T-cell (primary cell): Measurements from ENCODE around the gene ASPSCR1. TPM values are rescaled to one million over a fixed set of nuclear protein-coding genes. Genes with fewer than 3 reads are reported as not detected.

ENCODE experiments used
- ATAC-seq, 4 experiments: fragments of 200-7000 bp in 3 of 4; fragments of 150-1000 bp in 1 of 4; cut with Tn5 transposase; replicated peaks in 1 of 4; 1 replicate in 3 of 4; 2 replicates in 1 of 4; pipeline ENCODE4 v1.10.0; 2021; ENCODE audit warnings: moderate library complexity in 3 of 4, mild to moderate bottlenecking in 2 of 4, moderate number of reproducible peaks in 1 of 4
- CTCF ChIA-PET, 2 donors: fragments of 300-600 bp; sonication (Branson Sonifier 250); formaldehyde crosslinking; loops; one replicate each; lab custom pipeline; 2022; ENCODE audit warnings: antibody characterized with exemption in 2 of 2; lab: Charles Lee
- POLR2A ChIA-PET, 2 donors: fragments of 300-600 bp; sonication (Branson Sonifier 250); formaldehyde crosslinking; loops; one replicate each; lab custom pipeline; 2022; ENCODE audit warnings: antibody characterized with exemption in 2 of 2; lab: Charles Lee
- DNase-seq, 35 experiments: peaks; one replicate each; pipeline versions ENCODE4 v3.0.0 to v3.0.0-alpha.2; 2013 to 2023
- H3K27ac ChIP-seq: one replicate; pipeline ENCODE4 v1.5.1; 2013; ENCODE audit warnings: low read length
- H3K27me3 ChIP-seq, 2 experiments: replicated peaks in 1 of 2; 1 replicate in 1 of 2; 2 replicates in 1 of 2; pipeline versions ENCODE4 v1.6.1 to v1.7.0; 2013; ENCODE audit warnings: low read length in 1 of 2, mixed read lengths in 1 of 2; ENCODE audit not compliant: control insufficient read depth in 2 of 2, insufficient read depth in 2 of 2; ENCODE audit errors: extremely low read depth in 1 of 2
- H3K36me3 ChIP-seq, 2 donors: 1 replicate in 1 of 2; 2 replicates in 1 of 2; pipeline versions ENCODE4 v1.6.1 to v1.7.0; 2013; ENCODE audit warnings: low read length in 1 of 2; ENCODE audit not compliant: control insufficient read depth in 2 of 2, insufficient read depth in 1 of 2; ENCODE audit errors: extremely low read depth in 1 of 2
- H3K4me1 ChIP-seq, 2 experiments: 1 replicate in 1 of 2; 2 replicates in 1 of 2; pipeline versions ENCODE4 v1.6.1 to v1.7.0; 2013; ENCODE audit warnings: low read length in 2 of 2, mixed read lengths in 1 of 2; ENCODE audit not compliant: insufficient read depth in 2 of 2, control insufficient read depth in 1 of 2; ENCODE audit errors: extremely low read depth in 1 of 2
- H3K4me3 ChIP-seq, 2 donors: 1 replicate in 1 of 2; 2 replicates in 1 of 2; pipeline versions ENCODE4 v1.5.1 to v1.7.0; 2013; ENCODE audit warnings: mild to moderate bottlenecking in 2 of 2, low read length in 1 of 2, moderate library complexity in 1 of 2; ENCODE audit not compliant: control insufficient read depth in 1 of 2; ENCODE audit errors: extremely low read depth in 1 of 2
- H3K9me3 ChIP-seq: 2 replicates; pipeline ENCODE4 v1.7.0; 2013
- H3K27ac Mint-ChIP-seq, 2 donors: one replicate each; pipeline ENCODE4 v1.8.0; 2020 to 2021; ENCODE audit warnings: mild to moderate bottlenecking in 2 of 2, mixed read lengths in 2 of 2
- H3K27me3 Mint-ChIP-seq, 2 donors: one replicate each; pipeline ENCODE4 v1.8.0; 2021 to 2022; ENCODE audit warnings: mixed read lengths in 2 of 2
- H3K36me3 Mint-ChIP-seq: one replicate; pipeline ENCODE4 v1.8.0; 2021; ENCODE audit warnings: mixed read lengths
- H3K4me1 Mint-ChIP-seq, 3 donors: one replicate each; pipeline ENCODE4 v1.8.0; 2020 to 2022; ENCODE audit warnings: mixed read lengths in 3 of 3, mild to moderate bottlenecking in 1 of 3
- H3K4me3 Mint-ChIP-seq, 3 donors: one replicate each; pipeline ENCODE4 v1.8.0; 2020 to 2022; ENCODE audit warnings: mild to moderate bottlenecking in 3 of 3, mixed read lengths in 3 of 3, moderate library complexity in 3 of 3
- H3K9me3 Mint-ChIP-seq, 3 donors: one replicate each; pipeline ENCODE4 v1.8.0; 2020 to 2022; ENCODE audit warnings: mixed read lengths in 3 of 3
- WGBS: methylation state at CpG from one replicate; pipeline ENCODE4 v1.1.5; 2013; ENCODE audit warnings: missing lambda C conversion rate; ENCODE audit not compliant: insufficient coverage; 5-methylcytosine and 5-hydroxymethylcytosine counted together
- total RNA-seq, 35 experiments: library from RNA in 6 of 35; stranded (reverse) in 6 of 35; fragments of 120-200 nt in 1 of 35; gene quantifications; one replicate each; pipeline versions ENCODE4 v1.2.1 to v1.2.4 and lab custom pipeline; 2013 to 2026

The ASPSCR1 gene
- total RNA-seq, 5 donors from 2014 or later (not counting 1 experiment from before 2014, with no cell fraction given) = 34.6 to 49.7 (median 44.9) TPM

GRCh38 chr17:82003411-82004381 lies 26.3 kb downstream of the ASPSCR1 start:
- H3K4me1 Mint-ChIP-seq = no peaks in the 10 kb centered on the region
- CTCF ChIA-PET = no interaction called here
- no peak for ATAC-seq
- H3K9me3 Mint-ChIP-seq = no peaks in the 10 kb centered on the region
- H3K27ac Mint-ChIP-seq = no peak overlapping the region
- no peaks in the 10 kb centered on the region for H3K36me3 Mint-ChIP-seq
- POLR2A ChIA-PET = no interaction called here
- no peaks in the 10 kb centered on the region for H3K9me3 ChIP-seq
- DNase-seq = no peak
- no peaks in the 10 kb centered on the region for H3K36me3 ChIP-seq
- H3K27me3 Mint-ChIP-seq = no peaks in the 10 kb centered on the region
- no peaks in the 10 kb centered on the region for H3K4me1 ChIP-seq
- H3K27ac ChIP-seq = no peak overlapping the region
- no peak overlapping the region for H3K4me3 ChIP-seq
- H3K4me3 Mint-ChIP-seq = no peak overlapping the region
- 84% methylated on average over 38 of the region's 53 CpGs for WGBS
- H3K27me3 ChIP-seq = no peaks in the 10 kb centered on the region

DNA sequence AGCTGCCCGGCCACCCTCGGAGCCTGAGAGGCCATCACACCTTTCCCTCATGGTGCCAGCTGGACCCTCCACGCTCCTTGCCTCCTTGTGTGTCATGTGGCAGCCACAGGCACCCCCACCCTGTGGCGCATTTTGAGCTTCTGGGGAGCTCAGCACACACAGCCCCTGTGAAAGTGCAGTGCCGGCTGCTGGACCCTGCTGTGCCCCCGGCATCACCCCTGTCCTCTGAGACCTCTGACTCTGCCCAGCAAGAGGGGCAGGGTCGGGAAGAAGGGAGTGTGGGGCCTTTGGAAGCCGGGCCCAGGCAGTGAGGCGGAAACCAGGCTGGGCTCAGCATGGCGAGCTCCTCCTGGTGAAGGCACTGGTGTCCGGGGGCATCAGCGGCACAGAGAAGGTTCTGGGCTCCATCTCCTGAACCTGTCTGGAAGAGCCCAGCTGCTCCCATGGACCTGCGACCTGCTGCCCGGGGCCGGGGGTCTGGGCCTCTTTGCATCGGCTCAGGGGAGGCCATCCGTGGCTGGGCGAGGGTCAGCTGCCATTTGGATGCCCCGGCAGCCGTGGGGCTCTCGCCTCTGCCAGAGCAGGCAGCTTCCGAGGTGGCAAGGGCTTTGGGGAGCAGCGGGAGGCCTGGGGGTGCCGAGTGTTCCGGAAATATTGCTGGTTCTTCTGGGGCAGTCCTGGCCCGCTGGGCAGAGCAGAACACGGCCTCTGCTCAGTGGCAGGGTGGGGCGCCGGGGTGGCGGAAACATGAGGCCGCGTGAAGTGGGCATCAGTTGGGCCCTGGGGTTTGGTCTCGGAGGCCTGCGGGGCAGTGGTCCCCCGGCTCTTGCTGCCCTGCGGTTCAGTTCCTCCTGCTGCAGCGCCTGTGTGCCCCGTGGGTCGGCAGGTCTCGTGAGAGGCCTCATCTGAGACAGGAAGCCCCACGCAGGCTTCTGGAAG lies 27.4 kb downstream of the ASPSCR1 start:
- Histone ChIP-seq H3K9me3 (no peaks in the 10 kb centered on the region), H3K27me3 (no peaks in the 10 kb centered on the region), H3K4me3 (no peak overlapping the region), H3K27ac (no peak overlapping the region), H3K36me3 (no peaks in the 10 kb centered on the region), H3K4me1 (no peaks in the 10 kb centered on the region)
- H3K27ac Mint-ChIP-seq = no peak overlapping the region
- no peak overlapping the region for H3K4me3 Mint-ChIP-seq
- no peaks in the 10 kb centered on the region for H3K9me3 Mint-ChIP-seq
- ChIA-PET POLR2A (no interaction called here), CTCF (no interaction called here)
- 86% methylated on average over 40 of the region's 41 CpGs for WGBS
- H3K4me1 Mint-ChIP-seq = no peaks in the 10 kb centered on the region
- no peaks in the 10 kb centered on the region for H3K27me3 Mint-ChIP-seq
- no peak for ATAC-seq
- no peak for DNase-seq
- no peaks in the 10 kb centered on the region for H3K36me3 Mint-ChIP-seq

DNA sequence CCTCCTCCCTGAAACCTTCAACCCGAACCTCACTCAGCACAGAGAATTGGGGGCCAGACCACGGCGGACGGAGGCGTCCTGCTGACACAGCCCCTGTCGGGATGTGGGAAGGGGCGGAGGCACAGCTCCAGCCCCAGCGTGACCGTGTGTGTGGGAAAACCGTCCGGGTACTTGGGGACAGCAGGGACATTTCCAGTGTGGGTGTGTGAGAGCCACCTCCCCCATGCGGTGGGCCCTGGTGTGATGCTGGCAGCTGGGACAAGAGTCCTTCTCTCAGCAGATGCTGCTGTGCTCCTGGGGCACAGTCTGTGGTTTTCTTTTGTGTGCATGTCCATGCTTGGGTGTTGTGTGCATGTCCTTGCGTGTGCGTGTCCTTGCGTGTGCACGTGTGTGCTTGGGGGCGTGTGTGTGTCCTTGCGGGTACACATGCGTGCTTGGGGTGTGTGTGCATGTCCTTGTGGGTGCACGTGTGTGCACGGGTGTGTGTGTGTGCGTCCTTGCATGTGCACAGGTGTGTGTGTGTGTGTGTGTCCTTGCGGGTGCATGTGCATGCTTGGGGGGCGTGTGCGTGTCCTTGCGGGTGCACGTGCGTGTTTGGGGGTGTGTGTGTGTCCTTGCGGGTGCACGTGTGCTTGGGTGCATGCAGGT lies 28.4 kb downstream of the ASPSCR1 start:
- POLR2A ChIA-PET = no interaction called here
- CTCF ChIA-PET = no interaction called here
- H3K27me3 Mint-ChIP-seq = no peaks in the 10 kb centered on the region
- H3K4me3 Mint-ChIP-seq = no peak overlapping the region
- Histone ChIP-seq H3K4me1 (no peaks in the 10 kb centered on the region), H3K27ac (no peak overlapping the region), H3K36me3 (peaks cover 0 to 2% of the 10 kb centered on the region in 2 donors), H3K4me3 (no peak overlapping the region), H3K27me3 (no peaks in the 10 kb centered on the region), H3K9me3 (no peaks in the 10 kb centered on the region)
- no peaks in the 10 kb centered on the region for H3K4me1 Mint-ChIP-seq
- H3K36me3 Mint-ChIP-seq = no peaks in the 10 kb centered on the region
- 90% methylated on average over 23 of the region's 30 CpGs for WGBS
- no peak for DNase-seq
- no peak for ATAC-seq
- no peaks in the 10 kb centered on the region for H3K9me3 Mint-ChIP-seq
- H3K27ac Mint-ChIP-seq = no peak overlapping the region

- ChIA-PET CTCF (no interaction called here), POLR2A (no interaction called here)
- Histone ChIP-seq H3K9me3 (no peaks in the 10 kb centered on the region), H3K27ac (no peak overlapping the region), H3K27me3 (no peaks in the 10 kb centered on the region), H3K36me3 (peaks cover 0 to 4% of the 10 kb centered on the region in 2 donors), H3K4me3 (no peak overlapping the region), H3K4me1 (no peaks in the 10 kb centered on the region)
- Mint-ChIP-seq H3K9me3 (no peaks in the 10 kb centered on the region), H3K36me3 (no peaks in the 10 kb centered on the region), H3K27ac (no peak overlapping the region), H3K27me3 (no peaks in the 10 kb centered on the region), H3K4me1 (no peaks in the 10 kb centered on the region), H3K4me3 (no peak overlapping the region)
- ATAC-seq (no peak), DNase-seq (no peak)
- WGBS = 91% methylated on average over 17 of the region's 24 CpGs
These were observed 29.2 kb downstream of the ASPSCR1 start for GRCh38 chr17:82006468-82007227.

DNA sequence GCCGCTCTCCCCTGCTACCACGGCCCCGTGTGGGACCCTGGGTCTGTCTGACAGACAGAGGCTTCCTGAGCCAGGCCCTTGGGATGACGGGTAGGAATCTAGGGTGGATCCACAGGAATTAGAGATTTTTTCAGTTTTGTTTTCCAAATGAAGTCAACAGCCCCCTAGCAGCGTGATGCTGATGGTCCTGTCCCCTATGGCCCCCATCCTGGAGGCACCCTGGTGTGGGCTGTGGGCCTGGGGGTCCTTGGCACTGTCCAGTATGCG lies 29.7 kb downstream of the ASPSCR1 start:
- POLR2A ChIA-PET = no interaction called here
- Mint-ChIP-seq H3K9me3 (no peaks in the 10 kb centered on the region), H3K4me1 (no peaks in the 10 kb centered on the region), H3K27me3 (no peaks in the 10 kb centered on the region), H3K4me3 (no peak overlapping the region), H3K36me3 (no peaks in the 10 kb centered on the region), H3K27ac (no peak overlapping the region)
- no peaks in the 10 kb centered on the region for H3K27me3 ChIP-seq
- WGBS = 89% methylated on average over 6 of the region's 6 CpGs
- no peaks in the 10 kb centered on the region for H3K4me1 ChIP-seq
- no peak overlapping the region for H3K4me3 ChIP-seq
- CTCF ChIA-PET = no interaction called here
- no peaks in the 10 kb centered on the region for H3K9me3 ChIP-seq
- DNase-seq (no peak), ATAC-seq (no peak)
- peaks cover 0 to 4% of the 10 kb centered on the region in 2 donors for H3K36me3 ChIP-seq
- H3K27ac ChIP-seq = no peak overlapping the region
